AG09309 (cell line): ENCODE data around the gene ENTPD7.

Experiments used
- DNase-seq: peaks from one replicate; pipeline ENCODE4 v3.0.0-alpha.2; 2010; ENCODE audit warnings: low read depth
- H3K4me3 ChIP-seq: 2 replicates; pipeline ENCODE4 v1.5.1; 2011; ENCODE audit warnings: mild to moderate bottlenecking, low read depth, low read length, moderate library complexity; ENCODE audit not compliant: control insufficient read depth
- CTCF ChIP-seq: IDR thresholded peaks from 2 replicates; pipeline ENCODE4 v1.5.1; 2011; ENCODE audit warnings: mild to moderate bottlenecking, low read depth, low read length, inconsistent platforms; ENCODE audit not compliant: insufficient read depth, control insufficient read depth; ENCODE audit errors: missing control alignments

Gene ENTPD7

GRCh38 chr10:99754670-99755069 lies 95.4 kb downstream of the ENTPD7 start:
- no peak for TF ChIP-seq CTCF
- no peak for DNase-seq
- H3K4me3 ChIP-seq, result no peak overlapping the region
